ENCODE data around the gene SLC29A3. TPM values are rescaled to one million over a fixed set of nuclear protein-coding genes. Genes with fewer than 3 reads are reported as not detected.

Gene SLC29A3
- total RNA-seq, 1 experiment from 2014 or later = 5.9 TPM

- POLR2A ChIA-PET = no interaction called here
- intact Hi-C loops (cut with micrococcal nuclease) = loop anchor here (1.0 to 5.0 kb wide), 7 partner anchors 186 to 513 kb away; no protein-coding TSS in a partner anchor
- peak; percentile 98 for ATAC-seq
Observed at GRCh38 chr10:71383972-71384687, 65.1 kb downstream of the SLC29A3 start.

More at GRCh38 chr10:71383972-71384687, 65.1 kb downstream of the SLC29A3 start:
- no peak for DNase-seq (ENCODE audit: low read depth, low spot score)
- Histone ChIP-seq H3K27ac (ENCODE audit: low read depth, low read length) (no peak overlapping the region), H3K4me1 (ENCODE audit: control insufficient read depth in 1 of 2, insufficient read depth in 2 of 2, low read length in 2 of 2) (peaks cover 0 to 2% of the 10 kb centered on the region in 2 experiments; a peak in 1 of 4 replicates), H4K20me1 (ENCODE audit: insufficient read depth) (no peaks in the 10 kb centered on the region), H3K4me3 (replicated peaks in 1 of 2; ENCODE audit: low read depth in 1 of 2, low read length in 2 of 2) (no peak overlapping the region), H3K36me3 (ENCODE audit: control insufficient read depth in 1 of 2, insufficient read depth in 2 of 2, low read length in 2 of 2) (no peaks in the 10 kb centered on the region), H3K9me3 (ENCODE audit: control insufficient read depth in 1 of 2, insufficient read depth in 1 of 2, low read depth in 1 of 2, low read length in 2 of 2) (no peaks in the 10 kb centered on the region), H3K4me2 (ENCODE audit: low read length) (no peak overlapping the region), H3K79me2 (ENCODE audit: insufficient read depth, low read length) (no peaks in the 10 kb centered on the region), H3K9me2 (ENCODE audit: insufficient read depth) (no peaks in the 10 kb centered on the region), H3K9ac (ENCODE audit: low read length) (no peak overlapping the region), H2AFZ (ENCODE audit: low read depth, low read length, poor library complexity, severe bottlenecking) (no peak overlapping the region), H3K27me3 (ENCODE audit: insufficient read depth, low read length) (no peaks in the 10 kb centered on the region; the same call in 1 of the 2 replicates)
- ChIA-PET RAD21 (ENCODE audit: low non-redundant PET in 1 of 2, low total read pairs in 2 of 2, uncharacterized antibody in 2 of 2, unreplicated experiment in 2 of 2) (interaction anchor here (1.0 to 1.3 kb wide), 4 partner anchors 187 to 324 kb away, joined by 3 to 5 read pairs (median 4); no protein-coding TSS in a partner anchor), CTCF (interaction anchor here (0.6 to 2.5 kb wide), 10 partner anchors 15 to 324 kb away, joined by 3 to 32 read pairs (median 4); partner anchors contain the start of gene SLC29A3)
- BruUV-seq (replicated peaks) = no TSS peak
- TF ChIP-seq CTCF (IDR thresholded peaks at IDR 0.05 in 2 of 3, conservative IDR thresholded peaks at IDR 0.05 in 1 of 3; ENCODE audit: borderline replicate concordance in 1 of 3, insufficient read depth in 1 of 3, low read depth in 2 of 3, low read length in 2 of 3) (peak; percentile 90 to 97 (median 96)), RAD21 (IDR thresholded peaks at IDR 0.05; ENCODE audit: low read depth) (peak; percentile 92), CBX3 (IDR thresholded peaks at IDR 0.05; ENCODE audit: low read depth) (no peak), FOSL1 (IDR thresholded peaks at IDR 0.05; ENCODE audit: low read depth) (no peak)
